CD8-positive, alpha-beta memory T cell (primary cell): ENCODE measurements around the gene FRMD6. TPM values are rescaled to one million over a fixed set of nuclear protein-coding genes. Genes with fewer than 3 reads are reported as not detected.
"Not testable (repeated sequence)": the region's sequence is repeated elsewhere in the genome, so short reads cannot be mapped to it uniquely, and the experiment has no call there.

Source experiments
- CTCF ChIA-PET: fragments of 350-600 bp; sonication (Branson Sonifier 250); formaldehyde crosslinking; loops from one replicate; lab custom pipeline; 2021; ENCODE audit warnings: antibody characterized with exemption; lab: Charles Lee
- POLR2A ChIA-PET: fragments of 350-600 bp; sonication (Branson Sonifier 250); formaldehyde crosslinking; loops from one replicate; lab custom pipeline; 2021; ENCODE audit warnings: antibody characterized with exemption; lab: Charles Lee
- DNase-seq, 5 donors: peaks; one replicate each; pipeline versions ENCODE4 v3.0.0 to v3.0.0-alpha.2; 2020 to 2022; ENCODE audit warnings: mixed read lengths in 1 of 5
- H3K27ac ChIP-seq: one replicate; pipeline ENCODE4 v1.7.0; 2013; ENCODE audit warnings: low read depth, mild to moderate bottlenecking, low read length, moderate library complexity
- H3K27me3 ChIP-seq: 2 replicates; pipeline ENCODE4 v1.7.0; 2013; ENCODE audit warnings: low read length, mild to moderate bottlenecking; ENCODE audit not compliant: insufficient read depth, poor library complexity, severe bottlenecking
- H3K36me3 ChIP-seq: 2 replicates; pipeline ENCODE4 v1.7.0; 2013; ENCODE audit warnings: mild to moderate bottlenecking, low read length, moderate library complexity; ENCODE audit not compliant: insufficient read depth
- H3K4me1 ChIP-seq: 2 replicates; pipeline ENCODE4 v1.7.0; 2013; ENCODE audit warnings: mild to moderate bottlenecking, low read length, moderate library complexity; ENCODE audit not compliant: insufficient read depth
- H3K4me3 ChIP-seq: 2 replicates; pipeline ENCODE4 v1.7.0; 2013; ENCODE audit warnings: mild to moderate bottlenecking, low read length
- H3K9me3 ChIP-seq: 2 replicates; pipeline ENCODE4 v1.7.0; 2013; ENCODE audit warnings: mild to moderate bottlenecking, low read length
- H3K27ac Mint-ChIP-seq, 8 donors: one replicate each; pipeline ENCODE4 v1.8.0; 2020 to 2021; ENCODE audit warnings: mixed read lengths in 8 of 8, mild to moderate bottlenecking in 6 of 8, inconsistent platforms in 3 of 8, moderate library complexity in 3 of 8
- H3K27me3 Mint-ChIP-seq, 2 donors: one replicate each; pipeline ENCODE4 v1.8.0; 2020 to 2021; ENCODE audit warnings: mixed read lengths in 2 of 2, mild to moderate bottlenecking in 1 of 2, moderate library complexity in 1 of 2
- H3K36me3 Mint-ChIP-seq, 3 donors: one replicate each; pipeline ENCODE4 v1.8.0; 2020 to 2021; ENCODE audit warnings: mixed read lengths in 3 of 3, inconsistent platforms in 1 of 3, mild to moderate bottlenecking in 1 of 3
- H3K4me1 Mint-ChIP-seq, 3 donors: one replicate each; pipeline ENCODE4 v1.8.0; 2020 to 2021; ENCODE audit warnings: mixed read lengths in 3 of 3, inconsistent platforms in 1 of 3, mild to moderate bottlenecking in 1 of 3
- H3K4me3 Mint-ChIP-seq, 7 donors: one replicate each; pipeline ENCODE4 v1.8.0; 2020 to 2021; ENCODE audit warnings: mixed read lengths in 7 of 7, mild to moderate bottlenecking in 6 of 7, moderate library complexity in 4 of 7, inconsistent platforms in 2 of 7
- H3K9me3 Mint-ChIP-seq, 5 donors: one replicate each; pipeline ENCODE4 v1.8.0; 2020 to 2022; ENCODE audit warnings: mixed read lengths in 5 of 5, mild to moderate bottlenecking in 3 of 5, moderate library complexity in 2 of 5, inconsistent platforms in 1 of 5
- polyA plus RNA-seq: library from polyadenylated mRNA; unstranded; fragments of 300-500 nt; fragmentation: Illumina TruSeq; gene quantifications from one replicate; pipeline ENCODE4 v1.2.3, GENCODE V29; 2021
- total RNA-seq, 2 experiments: library from RNA; stranded (reverse); gene quantifications; one replicate each; pipeline ENCODE4 v1.2.3, GENCODE V29; 2021

The FRMD6 gene
- total and polyA plus RNA-seq, 3 experiments from 2014 or later, result 0.67 to 2.3 (median 2.2) TPM

DNA sequence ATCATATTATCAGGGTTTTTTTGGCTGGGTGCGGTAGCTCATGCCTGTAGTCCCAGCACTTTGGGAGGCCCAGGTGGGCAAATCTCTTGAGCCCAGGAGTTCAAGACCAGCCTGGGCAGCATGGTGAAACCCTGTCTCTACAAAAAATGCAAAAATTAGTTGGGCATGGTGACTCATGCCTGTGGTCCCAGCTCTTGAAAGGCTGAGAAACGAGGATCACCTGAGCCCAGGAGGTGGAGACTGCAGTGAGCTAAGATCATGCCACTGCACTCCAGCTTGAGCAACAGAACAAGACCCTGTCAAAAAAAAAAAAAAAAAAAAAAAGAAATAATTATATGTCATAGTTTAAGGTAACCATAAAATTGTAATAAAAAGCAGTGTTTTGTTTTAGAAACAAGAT is 18.4 kb upstream of the FRMD6 start:
- H3K9me3 ChIP-seq, H3K27me3 ChIP-seq, H3K4me3 Mint-ChIP-seq, H3K27ac Mint-ChIP-seq, H3K4me1 ChIP-seq, H3K4me1 Mint-ChIP-seq, H3K36me3 ChIP-seq, POLR2A ChIA-PET, DNase-seq, H3K27ac ChIP-seq, H3K36me3 Mint-ChIP-seq, H3K9me3 Mint-ChIP-seq, CTCF ChIA-PET, H3K4me3 ChIP-seq: not testable (repeated sequence)
- H3K27me3 Mint-ChIP-seq, result peaks cover 20 to 46% of the 10 kb centered on the region in 2 donors

DNA sequence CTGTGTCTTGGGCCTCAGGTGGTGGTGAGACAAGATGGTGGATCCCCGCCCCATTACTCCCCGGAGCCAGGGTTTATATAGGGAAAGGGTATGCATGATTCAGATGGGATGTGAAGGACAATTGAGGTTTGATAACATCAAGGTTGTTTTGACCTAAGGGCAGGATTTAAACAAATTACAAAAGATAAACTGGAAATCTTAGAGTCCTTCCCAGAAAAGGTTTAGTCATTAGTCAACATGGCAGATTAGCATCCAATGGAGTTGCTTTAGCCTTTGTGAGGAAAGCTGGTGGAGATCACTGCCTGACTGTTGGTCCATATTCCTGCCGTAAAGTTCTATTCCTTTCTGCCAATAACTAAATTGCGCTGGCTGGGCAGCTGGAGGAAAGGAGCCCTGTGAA is 15.6 kb upstream of the FRMD6 start:
- no peaks in the 10 kb centered on the region for H3K9me3 Mint-ChIP-seq
- Histone ChIP-seq H3K4me1 (no peaks in the 10 kb centered on the region), H3K36me3 (no peaks in the 10 kb centered on the region), H3K4me3 (no peak overlapping the region), H3K27ac (no peak overlapping the region), H3K27me3 (no peaks in the 10 kb centered on the region), H3K9me3 (no peaks in the 10 kb centered on the region)
- H3K27ac Mint-ChIP-seq, result no peak overlapping the region
- ChIA-PET POLR2A (no interaction called here), CTCF (no interaction called here)
- H3K4me1 Mint-ChIP-seq, result no peaks in the 10 kb centered on the region
- no peak overlapping the region for H3K4me3 Mint-ChIP-seq
- no peak for DNase-seq
- H3K36me3 Mint-ChIP-seq, result no peaks in the 10 kb centered on the region
- peaks cover 20 to 46% of the 10 kb centered on the region in 2 donors for H3K27me3 Mint-ChIP-seq

DNA sequence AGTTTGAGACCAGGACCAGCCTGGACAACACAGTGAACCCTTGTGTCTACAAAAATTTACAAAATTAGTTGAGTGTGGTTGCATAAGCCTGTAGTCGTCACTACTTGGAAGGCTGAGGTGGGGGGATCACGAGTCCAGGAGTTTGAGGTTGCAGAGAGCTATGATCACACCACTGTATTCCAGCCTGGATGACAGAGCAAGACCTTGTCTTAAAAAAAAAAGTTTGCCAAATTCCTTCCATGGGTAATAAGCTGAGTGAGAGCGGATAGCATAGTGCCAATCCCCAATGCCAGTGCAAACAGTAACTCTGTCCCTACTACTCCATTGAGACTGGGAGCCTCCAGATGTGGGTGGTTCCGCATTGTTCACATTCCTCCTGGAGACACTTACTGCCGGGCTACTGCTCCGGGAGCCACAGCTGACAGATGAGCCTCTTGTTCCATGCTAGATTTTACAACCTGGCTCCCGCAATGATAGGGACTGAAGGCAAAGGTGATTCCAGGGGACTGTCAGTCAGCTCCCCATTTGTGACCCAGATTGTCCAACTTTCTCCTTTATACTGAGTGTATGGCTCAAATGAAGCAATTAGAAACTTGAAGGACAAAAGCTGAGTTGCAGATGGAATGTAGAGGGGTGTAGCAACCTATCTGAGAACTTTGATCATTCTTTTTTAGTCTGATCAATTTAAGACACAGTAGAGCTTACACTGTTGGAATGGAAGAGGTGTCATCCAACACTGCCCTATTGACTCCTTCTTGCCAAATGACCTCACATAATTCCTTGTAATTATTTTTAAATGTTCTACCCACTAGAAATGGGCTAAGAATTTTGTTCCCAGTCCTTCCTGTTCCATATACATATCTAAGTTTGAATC is 13.4 kb upstream of the FRMD6 start:
- no peak for DNase-seq
- H3K36me3 ChIP-seq, result no peaks in the 10 kb centered on the region
- no peaks in the 10 kb centered on the region for H3K9me3 Mint-ChIP-seq
- CTCF ChIA-PET, result no interaction called here
- no peaks in the 10 kb centered on the region for H3K4me1 ChIP-seq
- no peak overlapping the region for H3K4me3 ChIP-seq
- H3K27ac ChIP-seq, result no peak overlapping the region
- peaks cover 15 to 32% of the 10 kb centered on the region in 2 donors for H3K27me3 Mint-ChIP-seq
- POLR2A ChIA-PET, result interaction anchor here (0.6 to 1.0 kb wide), 2 partner anchors 12 to 13 kb away, joined by 3 read pairs; partner anchors contain the start of gene FRMD6
- no peaks in the 10 kb centered on the region for H3K9me3 ChIP-seq
- no peaks in the 10 kb centered on the region for H3K36me3 Mint-ChIP-seq
- H3K4me3 Mint-ChIP-seq, result no peak overlapping the region
- no peaks in the 10 kb centered on the region for H3K4me1 Mint-ChIP-seq
- no peaks in the 10 kb centered on the region for H3K27me3 ChIP-seq
- no peak overlapping the region for H3K27ac Mint-ChIP-seq

DNA sequence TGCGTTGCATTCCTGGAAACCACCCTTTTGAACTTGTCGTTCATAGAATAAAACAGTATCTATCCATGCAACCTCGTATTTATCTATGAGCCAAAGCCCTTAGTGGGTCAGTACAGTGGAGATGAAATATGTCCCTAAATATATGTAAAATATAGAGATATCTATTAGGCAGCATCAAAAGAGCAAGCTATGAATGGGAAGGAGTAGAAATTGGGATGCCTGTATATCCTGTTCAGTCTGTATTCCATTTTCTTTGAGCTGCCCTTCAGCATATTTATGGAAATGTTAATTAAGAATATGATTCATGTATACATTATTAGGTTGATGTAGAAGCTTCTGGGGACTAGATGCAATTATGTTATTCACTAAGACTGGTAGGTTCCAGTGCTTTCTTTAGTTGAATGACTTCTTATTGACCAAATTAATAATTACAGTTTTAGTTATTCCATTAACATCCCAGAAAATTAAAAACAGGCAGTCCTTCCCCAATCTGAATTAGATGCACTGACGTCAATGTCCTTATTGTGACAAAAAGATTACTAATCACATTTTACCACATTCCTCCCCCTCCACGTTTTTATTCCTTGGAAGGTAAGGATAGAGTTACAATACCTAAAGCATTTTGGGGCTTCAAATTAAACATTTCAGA is 11.9 kb upstream of the FRMD6 start:
- H3K4me1 ChIP-seq, result no peaks in the 10 kb centered on the region
- no peaks in the 10 kb centered on the region for H3K27me3 ChIP-seq
- H3K9me3 Mint-ChIP-seq, result no peaks in the 10 kb centered on the region
- H3K4me3 ChIP-seq, result no peak overlapping the region
- H3K36me3 Mint-ChIP-seq, result no peaks in the 10 kb centered on the region
- no peaks in the 10 kb centered on the region for H3K9me3 ChIP-seq
- H3K27ac ChIP-seq, result no peak overlapping the region
- no peak overlapping the region for H3K4me3 Mint-ChIP-seq
- DNase-seq, result no peak
- H3K4me1 Mint-ChIP-seq, result no peaks in the 10 kb centered on the region
- ChIA-PET CTCF (interaction anchor here (1.6 kb wide), 1 partner anchor 12 kb away, joined by 3 read pairs; no protein-coding TSS in a partner anchor), POLR2A (no interaction called here)
- no peak overlapping the region for H3K27ac Mint-ChIP-seq
- peaks cover 14 to 23% of the 10 kb centered on the region in 2 donors for H3K27me3 Mint-ChIP-seq
- no peaks in the 10 kb centered on the region for H3K36me3 ChIP-seq

DNA sequence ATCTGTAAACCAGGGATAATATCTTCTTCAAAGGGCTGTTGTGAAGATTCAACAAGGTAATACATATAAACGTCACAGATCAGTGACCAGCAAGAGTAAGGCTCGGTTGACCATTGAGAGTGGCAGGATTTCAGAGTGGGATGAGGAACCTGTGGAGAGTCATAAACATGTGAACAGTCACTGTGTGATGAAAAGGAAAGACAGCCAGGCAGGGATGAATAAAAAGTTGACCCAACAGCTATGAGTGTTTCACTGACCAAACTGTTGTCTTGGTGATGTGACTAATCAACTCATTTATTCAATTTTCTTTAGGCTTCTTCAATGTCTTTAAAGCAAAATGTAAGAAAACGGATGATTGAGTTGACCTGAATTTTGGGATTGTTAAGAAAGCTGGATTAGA is 8.6 kb upstream of the FRMD6 start:
- no peaks in the 10 kb centered on the region for H3K9me3 ChIP-seq
- POLR2A ChIA-PET, result no interaction called here
- peak overlapping the region in 1 of 7 donors; percentile 1 for H3K4me3 Mint-ChIP-seq
- no peaks in the 10 kb centered on the region for H3K36me3 Mint-ChIP-seq
- no peak overlapping the region for H3K4me3 ChIP-seq
- no peaks in the 10 kb centered on the region for H3K27me3 ChIP-seq
- H3K27me3 Mint-ChIP-seq, result peaks cover 0 to 2% of the 10 kb centered on the region in 2 donors
- H3K9me3 Mint-ChIP-seq, result no peaks in the 10 kb centered on the region
- no peaks in the 10 kb centered on the region for H3K36me3 ChIP-seq
- no peak for DNase-seq
- CTCF ChIA-PET, result no interaction called here
- no peaks in the 10 kb centered on the region for H3K4me1 Mint-ChIP-seq
- no peak overlapping the region for H3K27ac Mint-ChIP-seq
- no peak overlapping the region for H3K27ac ChIP-seq
- H3K4me1 ChIP-seq, result no peaks in the 10 kb centered on the region

DNA sequence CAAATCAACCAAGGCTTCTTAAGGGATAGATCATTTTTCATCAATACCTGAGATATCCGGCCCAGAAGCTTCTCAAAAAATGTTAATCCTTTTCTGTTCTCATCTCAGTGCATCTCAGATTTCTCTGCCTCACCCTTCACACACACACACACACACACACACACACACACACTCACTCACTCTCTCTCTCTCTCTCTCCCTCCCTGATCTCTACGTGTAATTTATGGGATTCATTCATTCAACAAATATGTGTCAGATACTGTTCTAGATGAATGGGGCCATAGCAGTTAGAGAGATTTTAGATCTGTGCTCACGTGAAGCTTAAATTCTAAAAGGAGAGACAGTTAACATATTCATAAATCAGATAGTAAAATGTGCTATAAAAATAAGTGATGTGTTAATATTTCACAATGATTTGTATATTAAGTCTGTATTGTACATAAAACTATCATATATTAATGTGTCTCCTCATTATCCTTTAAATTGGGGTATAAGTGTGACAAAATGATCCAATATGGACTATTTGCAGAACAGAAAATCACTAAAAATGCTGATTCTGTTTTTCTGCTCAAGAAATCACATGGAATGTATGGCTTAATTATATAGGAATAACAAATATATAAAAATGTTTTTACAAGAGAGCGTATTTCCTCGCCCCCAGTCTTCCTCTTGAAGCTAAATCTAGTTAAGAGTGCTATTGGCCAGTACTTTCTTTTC is 7.3 kb upstream of the FRMD6 start:
- Mint-ChIP-seq H3K4me3 (no peak overlapping the region), H3K36me3 (no peaks in the 10 kb centered on the region), H3K4me1 (no peaks in the 10 kb centered on the region), H3K27ac (no peak overlapping the region), H3K9me3 (no peaks in the 10 kb centered on the region), H3K27me3 (no peaks in the 10 kb centered on the region)
- H3K4me3 ChIP-seq, result no peak overlapping the region
- ChIA-PET POLR2A (no interaction called here), CTCF (no interaction called here)
- H3K36me3 ChIP-seq, result no peaks in the 10 kb centered on the region
- H3K27ac ChIP-seq, result no peak overlapping the region
- no peaks in the 10 kb centered on the region for H3K4me1 ChIP-seq
- no peaks in the 10 kb centered on the region for H3K27me3 ChIP-seq
- DNase-seq, result no peak
- H3K9me3 ChIP-seq, result no peaks in the 10 kb centered on the region

DNA sequence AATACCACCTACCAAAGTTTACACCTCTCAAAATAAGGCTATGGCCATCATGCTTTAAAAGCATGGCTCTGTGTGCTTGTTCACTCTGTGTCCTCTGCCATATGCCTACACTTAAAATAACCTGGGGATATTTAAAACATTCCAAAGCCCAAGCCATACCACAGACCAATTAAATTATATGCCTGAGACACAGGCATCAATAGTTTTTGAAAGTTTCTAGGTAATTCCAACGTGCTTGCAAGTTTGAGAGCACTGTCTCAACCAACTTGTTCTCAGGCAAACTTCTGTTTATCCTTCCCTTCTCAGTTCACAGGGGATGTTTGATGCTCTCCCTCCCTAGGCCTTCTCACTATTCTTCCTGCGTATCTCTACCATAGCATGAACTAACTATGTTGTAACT is 3.4 kb upstream of the FRMD6 start:
- Histone ChIP-seq H3K27me3 (peaks cover 4% of the 10 kb centered on the region), H3K4me3 (no peak overlapping the region), H3K4me1 (peaks cover 14% of the 10 kb centered on the region), H3K27ac (no peak overlapping the region), H3K9me3 (no peaks in the 10 kb centered on the region), H3K36me3 (no peaks in the 10 kb centered on the region)
- Mint-ChIP-seq H3K9me3 (no peaks in the 10 kb centered on the region), H3K27ac (peak overlapping the region in 1 of 8 donors; percentile 56), H3K4me1 (peaks cover 12 to 20% (median 13%) of the 10 kb centered on the region in 3 donors), H3K27me3 (peaks cover 2 to 7% of the 10 kb centered on the region in 2 donors), H3K36me3 (peaks cover 0 to 2% (median 0%) of the 10 kb centered on the region in 3 donors), H3K4me3 (peak overlapping the region in 1 of 7 donors; percentile 16)
- ChIA-PET POLR2A (no interaction called here), CTCF (no interaction called here)
- DNase-seq, result no peak
